Dermis blood vessel endothelial cell (primary cell): ENCODE data around the gene TNFAIP8L1. TPM values are rescaled to one million over a fixed set of nuclear protein-coding genes. Genes with fewer than 3 reads are reported as not detected.

Source experiments
- DNase-seq: peaks from one replicate; pipeline ENCODE4 v3.0.0; 2010
- total RNA-seq: library from RNA; depleted of rRNA; stranded (reverse); fragments of >200 nt; gene quantifications from 2 replicates; pipeline ENCODE4 v1.2.3, GENCODE V29; 2014

The TNFAIP8L1 gene
- total RNA-seq, 1 donor from 2014 or later, result 70.1 TPM

GRCh38 chr19:4613254-4613751 lies 26.0 kb upstream of the TNFAIP8L1 start:
- no peak for DNase-seq

DNA sequence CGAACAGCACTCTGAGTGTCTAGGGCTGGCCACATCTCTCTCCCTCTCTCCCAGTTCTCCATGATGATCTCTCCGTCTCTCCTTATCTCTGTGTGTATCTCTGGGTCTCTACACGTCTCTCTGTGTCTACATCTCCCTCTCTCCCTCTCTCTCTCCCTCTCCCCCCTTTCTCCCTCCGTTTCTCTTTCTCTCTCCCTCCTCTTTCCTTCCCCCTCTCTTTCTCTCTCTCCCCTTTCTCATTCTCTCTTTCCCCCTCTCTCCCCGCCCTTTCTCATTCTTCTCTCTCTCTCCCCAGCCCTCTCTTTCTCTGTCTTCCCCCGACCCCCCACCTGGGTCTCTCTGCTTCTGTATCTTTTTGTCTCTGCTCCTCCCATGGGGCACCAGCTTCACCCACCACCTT lies 21.3 kb upstream of the TNFAIP8L1 start:
- no peak for DNase-seq

DNA sequence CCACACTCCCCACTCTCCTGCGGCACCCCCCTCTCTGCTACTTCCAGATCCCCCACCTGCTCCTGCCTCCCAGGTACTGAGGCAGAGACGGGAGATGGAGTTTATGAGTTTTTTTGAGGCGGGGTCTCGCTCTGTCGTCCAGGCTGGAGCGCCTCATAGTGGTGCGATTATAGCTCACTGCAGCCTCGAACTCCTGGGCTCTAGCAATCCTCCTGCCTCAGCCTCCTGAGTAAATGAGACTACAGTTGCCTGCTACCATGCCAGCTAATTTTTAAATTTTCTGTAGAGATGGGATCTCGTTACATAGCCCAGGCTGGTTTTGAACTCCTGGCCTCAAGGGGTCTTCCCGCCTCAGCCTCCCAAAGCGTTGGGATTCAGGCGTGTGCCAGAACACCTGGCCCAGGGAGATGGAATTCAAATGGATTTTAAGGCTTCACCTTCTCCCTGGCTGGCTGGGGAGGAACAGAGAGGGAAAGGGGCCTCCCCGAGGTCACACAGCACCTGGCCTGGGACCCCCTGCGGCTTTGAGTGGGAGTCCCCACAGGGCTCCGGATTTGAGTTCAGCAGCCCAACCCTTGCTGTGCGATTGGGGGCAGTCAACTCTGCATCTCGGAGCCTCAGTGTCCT lies 19.5 kb upstream of the TNFAIP8L1 start:
- DNase-seq, result no peak

GRCh38 chr19:4620675-4621074 lies 18.6 kb upstream of the TNFAIP8L1 start:
- DNase-seq, result no peak

DNA sequence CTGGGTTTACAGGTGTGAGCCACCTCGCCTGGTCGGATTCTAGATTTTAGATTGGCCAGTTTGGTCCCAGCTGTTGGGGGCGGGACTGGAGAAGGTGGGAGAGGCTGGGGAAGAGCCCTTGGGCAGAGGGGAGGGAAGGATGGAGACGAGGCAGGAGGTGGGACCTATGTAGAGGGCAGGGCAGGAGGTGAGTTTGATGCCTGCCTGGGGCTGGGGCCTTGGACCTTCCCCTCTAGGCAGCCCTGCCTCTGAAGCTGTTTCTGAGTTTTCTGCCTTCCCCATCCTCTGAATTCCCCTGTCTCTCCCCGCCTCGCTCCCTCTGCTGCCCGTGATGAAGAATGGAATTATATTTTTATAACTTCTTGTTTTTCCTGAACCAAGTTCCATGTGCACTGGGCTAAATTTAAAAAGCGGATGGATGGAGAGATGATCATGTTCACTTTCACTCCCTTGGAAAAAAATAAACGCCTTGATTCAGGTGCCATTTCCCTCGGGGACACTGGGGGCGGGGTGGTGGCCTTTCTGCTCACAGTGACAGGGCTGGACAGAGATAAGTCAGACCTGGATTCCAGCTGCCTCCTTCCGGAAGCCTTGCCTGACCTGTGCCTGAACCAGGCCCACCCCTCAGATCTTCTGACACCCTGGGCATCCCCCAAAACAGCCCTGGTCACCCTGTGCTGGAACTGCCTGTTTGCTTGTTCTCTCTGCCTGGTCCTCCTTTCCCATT lies 16.5 kb upstream of the TNFAIP8L1 start:
- DNase-seq, result no peak

- DNase-seq, result no peak
These were observed 15.0 kb upstream of the TNFAIP8L1 start for GRCh38 chr19:4624301-4624700.

DNA sequence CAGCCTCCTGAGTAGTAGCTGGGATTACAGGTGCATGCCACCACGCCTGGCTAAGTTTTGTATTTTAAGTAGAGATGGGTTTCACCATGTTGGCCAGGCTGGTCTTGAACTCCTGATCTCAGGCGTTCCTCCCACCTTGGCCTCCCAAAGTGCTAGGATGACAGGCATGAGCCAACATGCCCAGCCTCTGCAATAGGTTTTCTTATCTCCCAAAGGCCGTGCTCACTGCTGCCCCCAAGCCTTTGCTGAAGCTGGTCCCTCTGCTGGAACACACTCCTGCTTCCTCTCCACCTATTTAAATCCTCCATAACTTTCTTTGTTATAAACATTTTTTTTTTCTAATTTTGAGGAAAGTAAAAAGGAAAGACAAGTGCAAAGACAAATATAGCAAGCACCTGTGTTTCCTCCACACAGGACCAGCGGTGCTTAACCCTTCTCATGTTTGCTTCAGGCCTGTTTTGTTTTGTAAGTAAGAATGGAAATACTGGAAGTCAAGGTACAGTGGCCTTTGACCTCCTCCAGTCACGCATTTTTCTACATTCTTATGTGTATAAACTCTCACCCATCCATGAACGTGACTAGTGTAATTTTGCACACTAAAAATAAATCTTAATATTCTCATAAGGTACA lies 14.5 kb upstream of the TNFAIP8L1 start:
- peak; percentile 63 for DNase-seq

DNA sequence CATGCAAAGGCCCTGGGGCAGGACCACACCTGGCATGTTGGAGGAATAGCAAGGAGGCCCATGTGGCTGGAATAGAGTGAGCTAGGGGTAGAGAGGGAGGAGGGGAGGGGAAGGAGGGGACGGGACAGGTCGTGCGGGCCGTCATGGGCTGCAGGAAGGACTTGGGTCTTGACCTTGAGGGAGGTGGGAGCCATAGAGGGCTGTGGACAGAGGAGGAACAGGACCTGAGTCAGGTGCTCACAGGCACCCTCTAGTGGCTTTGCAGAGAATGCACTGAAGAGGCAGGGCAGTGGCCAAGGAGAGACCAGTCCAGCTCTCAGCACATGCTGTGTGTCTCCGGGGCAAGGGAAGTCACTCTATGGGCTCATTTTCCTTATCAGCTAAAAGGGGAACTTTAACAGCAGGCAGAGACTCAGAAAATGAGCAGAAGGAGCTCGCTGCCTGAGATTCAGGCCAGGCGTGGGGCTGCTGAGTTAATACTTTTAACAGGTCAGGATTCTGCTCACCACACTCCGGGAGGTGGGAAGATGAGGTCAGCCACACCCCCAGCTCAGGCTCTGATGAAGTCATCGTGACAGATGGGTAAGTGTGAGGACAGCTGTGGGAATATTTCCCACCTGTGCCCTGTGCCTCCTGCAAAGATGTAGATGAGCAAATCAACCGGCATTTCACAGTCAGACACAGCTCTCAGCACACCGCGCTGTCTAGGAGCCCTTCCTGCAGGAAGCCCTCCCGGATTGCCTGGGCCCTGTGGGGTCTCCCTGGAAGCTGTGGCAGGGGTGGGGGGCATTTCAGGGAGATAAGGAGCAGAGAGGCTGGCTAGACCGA lies 6.0 kb upstream of the TNFAIP8L1 start:
- DNase-seq, result peak; percentile 90

DNA sequence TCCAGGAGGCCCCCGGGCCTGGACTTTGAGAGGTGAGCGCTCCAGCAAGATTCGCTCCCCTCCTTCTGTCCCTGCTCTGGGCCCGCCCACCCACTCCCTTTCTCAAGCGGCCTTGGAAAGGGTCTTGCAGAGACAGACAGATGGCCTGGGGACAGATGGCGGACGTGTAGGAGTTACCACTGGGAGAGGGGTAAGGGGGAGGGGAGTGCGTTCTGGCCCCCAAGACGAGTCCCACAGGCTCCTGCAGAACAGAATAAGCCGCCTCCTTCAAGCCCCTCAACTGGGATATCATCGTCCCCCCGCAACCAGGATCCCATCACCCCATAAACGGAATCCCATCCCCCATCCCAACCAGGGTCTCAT lies 3.6 kb upstream of the TNFAIP8L1 start:
- DNase-seq, result no peak

DNA sequence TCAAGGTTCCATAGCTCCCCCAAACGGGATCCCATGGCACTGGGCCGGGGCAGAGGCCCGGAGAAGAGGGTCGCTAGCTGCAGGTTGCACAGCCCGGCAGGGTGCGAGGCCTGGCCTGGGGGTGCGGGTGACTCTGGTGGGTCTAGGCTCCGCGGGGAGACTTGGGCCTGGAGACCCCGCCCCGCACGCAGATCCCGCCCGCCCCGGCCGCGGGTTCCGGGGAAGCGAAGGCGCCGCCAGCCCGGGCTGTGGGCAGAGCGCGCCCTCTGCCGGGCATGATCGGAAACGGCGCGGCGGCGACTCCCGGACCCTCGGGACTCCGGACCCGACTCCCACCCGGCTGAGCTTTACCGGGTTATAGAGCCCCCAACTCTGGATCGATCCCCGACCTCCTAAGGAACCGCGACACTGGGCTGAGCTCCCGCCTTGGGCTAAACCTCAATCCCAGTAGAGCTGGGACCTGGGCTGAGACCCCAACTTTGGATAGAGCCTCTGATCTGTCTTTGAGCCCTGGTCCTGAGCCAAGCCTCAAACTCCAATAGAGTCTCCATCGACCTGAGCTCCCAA lies 3.1 kb upstream of the TNFAIP8L1 start:
- peak; percentile 73 for DNase-seq

DNA sequence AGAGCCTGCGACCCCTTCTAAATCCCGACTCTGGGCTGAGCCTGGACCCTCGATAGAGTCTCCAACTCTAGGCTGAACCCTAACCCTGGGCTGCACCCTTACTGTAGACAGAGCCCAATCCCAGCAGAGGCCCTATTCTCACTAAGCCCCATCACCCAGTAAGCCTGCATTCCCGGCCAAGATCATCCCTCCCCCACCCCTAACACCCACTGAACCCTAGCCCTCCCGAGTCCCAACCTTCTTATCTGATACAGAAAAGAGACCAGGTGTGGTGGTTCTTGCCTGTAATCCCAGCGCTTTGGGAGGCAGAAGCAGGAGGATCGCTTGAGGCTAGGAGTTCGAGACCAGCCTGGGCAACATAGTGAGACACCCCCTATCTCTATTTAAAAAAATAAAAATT lies 2.6 kb upstream of the TNFAIP8L1 start:
- DNase-seq, result no peak

GRCh38 chr19:4638317-4638716 lies 999 bp upstream of the TNFAIP8L1 start:
- peak; percentile 87 for DNase-seq

- DNase-seq, result peak; percentile 40
These were observed 373 bp downstream of the TNFAIP8L1 start for GRCh38 chr19:4639531-4640246.

DNA sequence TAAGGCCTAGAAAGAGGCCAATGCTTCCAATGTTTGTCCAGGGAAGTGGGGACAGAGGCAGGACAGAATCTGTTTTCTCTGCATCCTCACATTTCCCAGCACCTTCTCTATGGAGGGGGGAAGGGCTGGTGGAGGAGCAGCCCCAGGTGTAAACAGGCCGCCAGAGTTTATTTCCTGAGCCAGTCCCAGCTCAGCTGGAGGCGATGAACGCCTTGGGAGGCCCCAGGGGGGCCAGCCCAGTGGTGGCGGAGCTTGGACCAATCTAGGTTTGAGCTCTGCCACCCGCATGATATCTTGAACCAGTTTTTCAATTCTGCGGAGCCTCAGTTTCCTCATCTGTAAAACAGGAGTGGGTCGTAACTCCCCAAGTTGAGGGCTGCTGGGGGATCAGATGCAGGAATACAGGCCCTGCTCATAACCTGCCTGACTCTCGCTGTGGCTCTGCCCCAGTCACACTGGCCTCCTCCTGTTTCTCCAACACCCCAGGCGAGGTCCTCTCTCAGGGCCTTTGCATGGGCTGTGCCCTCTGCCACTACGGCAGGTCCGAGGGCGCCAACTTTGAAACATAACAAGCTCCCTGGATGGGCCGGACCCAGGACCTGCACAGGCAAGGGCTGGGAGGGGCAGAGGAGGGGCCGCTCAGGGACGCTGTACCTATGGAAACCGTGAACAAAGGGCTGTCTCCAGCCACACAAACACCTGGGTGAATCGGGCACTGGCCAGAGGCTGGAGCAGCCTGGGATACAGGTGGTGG lies 1.1 kb downstream of the TNFAIP8L1 start:
- DNase-seq, result no peak

DNA sequence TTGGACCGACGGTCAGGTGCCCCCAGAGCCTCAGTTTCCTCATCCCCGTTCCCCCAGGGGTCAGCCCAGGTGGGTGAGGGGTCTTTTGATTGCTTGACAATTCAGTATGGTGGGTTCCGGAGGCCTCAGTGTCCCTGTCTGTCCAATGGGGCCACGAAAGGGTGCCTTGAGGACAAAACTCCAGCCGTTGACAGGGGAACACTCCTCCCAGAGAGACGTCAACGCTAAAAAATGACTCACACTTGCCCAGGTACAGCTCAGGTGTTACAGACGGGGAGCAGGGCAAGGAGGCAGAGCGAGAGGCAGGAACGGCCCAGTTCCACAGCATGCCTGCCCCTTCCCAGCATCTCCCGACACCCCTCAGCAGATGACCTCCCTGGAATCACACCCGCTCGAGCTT lies 1.8 kb downstream of the TNFAIP8L1 start:
- no peak for DNase-seq

GRCh38 chr19:4642625-4643024 lies 3.3 kb downstream of the TNFAIP8L1 start:
- DNase-seq, result no peak

DNA sequence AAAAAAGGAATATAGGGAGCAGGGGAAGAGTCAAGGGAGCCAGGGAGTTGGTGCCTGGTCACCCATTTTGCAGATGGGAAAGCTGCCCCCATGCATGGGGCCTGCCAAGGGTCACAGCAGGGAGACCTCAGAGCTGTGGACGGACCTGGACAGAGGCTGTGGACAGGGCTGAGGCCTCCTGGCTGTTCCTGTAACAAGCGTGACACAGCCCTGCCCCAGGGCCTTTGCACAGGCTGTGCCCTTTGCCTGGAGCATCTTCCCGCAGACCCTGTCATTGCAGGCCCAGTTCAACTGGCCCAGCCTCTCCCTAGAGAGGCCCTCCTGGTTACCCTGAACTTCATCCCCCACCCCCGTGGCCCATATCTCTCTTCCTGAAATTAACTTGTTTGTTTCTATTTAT lies 6.4 kb downstream of the TNFAIP8L1 start:
- DNase-seq, result no peak

- DNase-seq, result peak; percentile 97
These were observed 8.6 kb downstream of the TNFAIP8L1 start for GRCh38 chr19:4647676-4648644.

- DNase-seq, result no peak
These were observed 10.2 kb downstream of the TNFAIP8L1 start for GRCh38 chr19:4649392-4650047.
